ENCODE data around the gene MAGIX.
"Not testable (repeated sequence)": the region's sequence is repeated elsewhere in the genome, so short reads cannot be mapped to it uniquely, and the experiment has no call there.

Gene MAGIX

GRCh38 chrX:49147936-49148335, 14.6 kb upstream of the MAGIX start:
- Mint-ChIP-seq H3K27ac (no peak overlapping the region), H3K27me3 (no peaks in the 10 kb centered on the region), H3K4me1 (ENCODE audit: low read depth in 2 of 2) (no peaks in the 10 kb centered on the region), H3K4me3 (no peak overlapping the region), H3K9me3 (no peaks in the 10 kb centered on the region), H3K36me3 (ENCODE audit: insufficient read depth) (no peaks in the 10 kb centered on the region)
- ATAC-seq (replicated peaks) (no peak), DNase-seq (no peak)

- not testable (repeated sequence) for H3K27me3 Mint-ChIP-seq; H3K4me3 Mint-ChIP-seq; DNase-seq; H3K9me3 Mint-ChIP-seq; H3K36me3 Mint-ChIP-seq (ENCODE audit: insufficient read depth); H3K4me1 Mint-ChIP-seq (ENCODE audit: low read depth in 2 of 2); ATAC-seq (replicated peaks); H3K27ac Mint-ChIP-seq
Observed at GRCh38 chrX:49148390-49149100, 14.0 kb upstream of the MAGIX start.

GRCh38 chrX:49149291-49149690, 13.3 kb upstream of the MAGIX start:
- not testable (repeated sequence) for H3K9me3 Mint-ChIP-seq; H3K4me1 Mint-ChIP-seq (ENCODE audit: low read depth in 2 of 2); DNase-seq; H3K27me3 Mint-ChIP-seq; H3K36me3 Mint-ChIP-seq (ENCODE audit: insufficient read depth); H3K4me3 Mint-ChIP-seq; H3K27ac Mint-ChIP-seq; ATAC-seq (replicated peaks)

- H3K4me1 Mint-ChIP-seq (ENCODE audit: low read depth in 2 of 2): peaks cover 12 to 18% of the 10 kb centered on the region in 2 donors
Observed at GRCh38 chrX:49153467-49153866, 9.1 kb upstream of the MAGIX start.

GRCh38 chrX:49155243-49155899, 7.2 kb upstream of the MAGIX start:
- Mint-ChIP-seq H3K36me3 (ENCODE audit: insufficient read depth) (no peaks in the 10 kb centered on the region), H3K4me1 (ENCODE audit: low read depth in 2 of 2) (peaks cover 12 to 18% of the 10 kb centered on the region in 2 donors), H3K9me3 (no peaks in the 10 kb centered on the region), H3K27ac (peak overlapping the region; percentile 93 to 96), H3K27me3 (no peaks in the 10 kb centered on the region), H3K4me3 (peak overlapping the region; percentile 94 to 95)
- ATAC-seq (replicated peaks) (no peak), DNase-seq (no peak)

More at GRCh38 chrX:49153467-49153866, 9.1 kb upstream of the MAGIX start:
- H3K4me3 Mint-ChIP-seq: no peak overlapping the region
- H3K27ac Mint-ChIP-seq: no peak overlapping the region
- DNase-seq: no peak
- ATAC-seq (replicated peaks): no peak
- H3K36me3 Mint-ChIP-seq (ENCODE audit: insufficient read depth): no peaks in the 10 kb centered on the region
- H3K9me3 Mint-ChIP-seq: no peaks in the 10 kb centered on the region
- H3K27me3 Mint-ChIP-seq: no peaks in the 10 kb centered on the region

- peak; percentile 96 for ATAC-seq (replicated peaks)
- Mint-ChIP-seq H3K27ac (peak overlapping the region; percentile 93 to 96), H3K27me3 (no peaks in the 10 kb centered on the region), H3K4me1 (ENCODE audit: low read depth in 2 of 2) (peaks cover 12 to 18% of the 10 kb centered on the region in 2 donors), H3K9me3 (no peaks in the 10 kb centered on the region), H3K36me3 (ENCODE audit: insufficient read depth) (no peaks in the 10 kb centered on the region), H3K4me3 (peak overlapping the region; percentile 94 to 95)
- peak; percentile 79 to 83 (median 82) for DNase-seq
Observed at GRCh38 chrX:49155900-49156837, 6.4 kb upstream of the MAGIX start.

- H3K27ac Mint-ChIP-seq: no peak overlapping the region
- no peaks in the 10 kb centered on the region for H3K9me3 Mint-ChIP-seq
- DNase-seq (no peak), ATAC-seq (replicated peaks) (no peak)
- no peaks in the 10 kb centered on the region for H3K36me3 Mint-ChIP-seq (ENCODE audit: insufficient read depth)
- peaks cover 12 to 18% of the 10 kb centered on the region in 2 donors for H3K4me1 Mint-ChIP-seq (ENCODE audit: low read depth in 2 of 2)
- peak overlapping the region; percentile 4 to 41 for H3K4me3 Mint-ChIP-seq
- no peaks in the 10 kb centered on the region for H3K27me3 Mint-ChIP-seq
Observed at GRCh38 chrX:49157194-49157593, 5.4 kb upstream of the MAGIX start.

GRCh38 chrX:49160908-49161307, 1.6 kb upstream of the MAGIX start:
- Mint-ChIP-seq H3K9me3 (no peaks in the 10 kb centered on the region), H3K36me3 (ENCODE audit: insufficient read depth) (peaks cover 10% of the 10 kb centered on the region), H3K4me1 (ENCODE audit: low read depth in 2 of 2) (peaks cover 12 to 15% of the 10 kb centered on the region in 2 donors), H3K27me3 (no peaks in the 10 kb centered on the region), H3K27ac (no peak overlapping the region), H3K4me3 (no peak overlapping the region)
- DNase-seq (no peak), ATAC-seq (replicated peaks) (no peak)

GRCh38 chrX:49161632-49162031, 926 bp upstream of the MAGIX start:
- no peaks in the 10 kb centered on the region for H3K27me3 Mint-ChIP-seq
- no peak for DNase-seq
- ATAC-seq (replicated peaks): no peak
- no peak overlapping the region for H3K27ac Mint-ChIP-seq
- peaks cover 9 to 13% of the 10 kb centered on the region in 2 donors for H3K4me1 Mint-ChIP-seq (ENCODE audit: low read depth in 2 of 2)
- no peaks in the 10 kb centered on the region for H3K9me3 Mint-ChIP-seq
- H3K4me3 Mint-ChIP-seq: no peak overlapping the region
- H3K36me3 Mint-ChIP-seq (ENCODE audit: insufficient read depth): peaks cover 12% of the 10 kb centered on the region

- Mint-ChIP-seq H3K27me3 (no peaks in the 10 kb centered on the region), H3K27ac (peak overlapping the region; percentile 85 to 97), H3K36me3 (ENCODE audit: insufficient read depth) (peaks cover 21% of the 10 kb centered on the region), H3K9me3 (no peaks in the 10 kb centered on the region), H3K4me1 (ENCODE audit: low read depth in 2 of 2) (peaks cover 17 to 25% of the 10 kb centered on the region in 2 donors), H3K4me3 (peak overlapping the region; percentile 71 to 85)
- DNase-seq (peak; percentile 70 to 76 (median 70)), ATAC-seq (replicated peaks) (peak; percentile 44)
Observed at GRCh38 chrX:49163555-49164419, 1.2 kb downstream of the MAGIX start.

GRCh38 chrX:49164589-49165360, 2.2 kb downstream of the MAGIX start:
- peak overlapping the region in 1 of 2 donors; percentile 85 for H3K27ac Mint-ChIP-seq
- peak overlapping the region; percentile 85 to 91 for H3K4me3 Mint-ChIP-seq
- peaks cover 21% of the 10 kb centered on the region for H3K36me3 Mint-ChIP-seq (ENCODE audit: insufficient read depth)
- DNase-seq (no peak), ATAC-seq (replicated peaks) (no peak)
- H3K27me3 Mint-ChIP-seq: no peaks in the 10 kb centered on the region
- H3K9me3 Mint-ChIP-seq: no peaks in the 10 kb centered on the region
- H3K4me1 Mint-ChIP-seq (ENCODE audit: low read depth in 2 of 2): peaks cover 17 to 25% of the 10 kb centered on the region in 2 donors

Data from effector memory CD8-positive, alpha-beta T cell (primary cell).